Transverse colon (tissue), 4 donors: ENCODE results near the gene ALDH4A1. TPM values are rescaled to one million over a fixed set of nuclear protein-coding genes. Genes with fewer than 3 reads are reported as not detected.
"Not testable (repeated sequence)": the region's sequence is repeated elsewhere in the genome, so short reads cannot be mapped to it uniquely, and the experiment has no call there.

Source experiments
- DNase-seq: peaks from one replicate; pipeline ENCODE4 v3.0.0-alpha.2; 2019
- H3K27ac ChIP-seq, 4 donors: fragments of 200-600 bp; sonication (generic); 2 replicates each; pipeline ENCODE4 v1.5.1; 2016 to 2018; ENCODE audit warnings: inconsistent platforms in 4 of 4
- H3K27me3 ChIP-seq: fragments of 200-600 bp; sonication (generic); 2 replicates; pipeline ENCODE4 v1.5.1; 2017; ENCODE audit warnings: inconsistent platforms
- H3K36me3 ChIP-seq, 4 donors: fragments of 200-600 bp; sonication (generic); 2 replicates each; pipeline ENCODE4 v1.5.1; 2017 to 2019; ENCODE audit warnings: inconsistent platforms in 4 of 4
- H3K4me1 ChIP-seq, 4 donors: fragments of 200-600 bp; sonication (generic); 2 replicates each; pipeline ENCODE4 v1.5.1; 2017 to 2020; ENCODE audit warnings: inconsistent platforms in 4 of 4
- H3K4me3 ChIP-seq, 4 donors: fragments of 200-600 bp; sonication (generic); 1 replicate in 1 of 4; 2 replicates in 3 of 4; pipeline versions ENCODE4 v1.5.1 to v1.6.1; 2017 to 2019; ENCODE audit warnings: inconsistent platforms in 4 of 4
- H3K9me3 ChIP-seq, 2 donors: fragments of 200-600 bp; sonication (generic); 2 replicates each; pipeline ENCODE4 v1.5.1; 2017 to 2019; ENCODE audit warnings: inconsistent platforms in 2 of 2
- EP300 ChIP-seq: sonication (generic); formaldehyde crosslinking; IDR thresholded peaks from one replicate; pipeline ENCODE4 v1.6.1; 2017; ENCODE audit warnings: antibody characterized with exemption, low read depth
- POLR2A ChIP-seq: fragments of 450-650 bp; IDR thresholded peaks from one replicate; pipeline ENCODE4 v1.6.1; 2016; ENCODE audit warnings: antibody characterized with exemption, mild to moderate bottlenecking, moderate library complexity
- POLR2AphosphoS5 ChIP-seq, 3 donors: sonication (generic); formaldehyde crosslinking; IDR thresholded peaks; one replicate each; pipeline ENCODE4 v1.6.1; 2016; ENCODE audit warnings: antibody characterized with exemption in 3 of 3
- WGBS, 2 donors: methylation state at CpG; one replicate each; pipeline ENCODE4 v1.1.5; 2018; ENCODE audit warnings: low coverage in 1 of 2; 5-methylcytosine and 5-hydroxymethylcytosine counted together
- in situ Hi-C, 4 donors: fragments of 200-750 bp; cut with MboI; loops; one replicate each; pipeline versions ENCODE4 v1.15.0 to v1.15.1; 2017; ENCODE audit warnings: low sequenced_read_pairs in 3 of 4, low pct_ligation_motif_present in 1 of 4, low pct_unique_long_range_greater_than_20kb in 1 of 4
- intact Hi-C: fragments of 100-400 bp; cut with DNase I; formaldehyde crosslinking; loops from one replicate; pipeline ENCODE4 v1.15.1; 2023; ENCODE audit warnings: low total_unique reads
- total RNA-seq, 4 donors: library from RNA; depleted of rRNA; stranded (reverse); fragments of >200 nt; gene quantifications; one replicate each; pipeline ENCODE4 v1.1.0, GENCODE V29; 2016
- TF ChIP-seq, protein P1 (sequence below), 5 experiments: fragments of 200-600 bp in 3 of 5; fragments of 450-650 bp in 2 of 5; sonication (generic) in 3 of 5; IDR thresholded peaks; 1 replicate in 2 of 5; 2 replicates in 3 of 5; pipeline ENCODE4 v1.5.1; 2016 to 2017; ENCODE audit warnings: antibody characterized with exemption in 5 of 5, inconsistent platforms in 3 of 5, mild to moderate bottlenecking in 2 of 5, moderate library complexity in 1 of 5

ALDH4A1 gene
- total RNA-seq, 4 donors from 2014 or later: 3.8 to 6.0 (median 4.8) TPM

DNA sequence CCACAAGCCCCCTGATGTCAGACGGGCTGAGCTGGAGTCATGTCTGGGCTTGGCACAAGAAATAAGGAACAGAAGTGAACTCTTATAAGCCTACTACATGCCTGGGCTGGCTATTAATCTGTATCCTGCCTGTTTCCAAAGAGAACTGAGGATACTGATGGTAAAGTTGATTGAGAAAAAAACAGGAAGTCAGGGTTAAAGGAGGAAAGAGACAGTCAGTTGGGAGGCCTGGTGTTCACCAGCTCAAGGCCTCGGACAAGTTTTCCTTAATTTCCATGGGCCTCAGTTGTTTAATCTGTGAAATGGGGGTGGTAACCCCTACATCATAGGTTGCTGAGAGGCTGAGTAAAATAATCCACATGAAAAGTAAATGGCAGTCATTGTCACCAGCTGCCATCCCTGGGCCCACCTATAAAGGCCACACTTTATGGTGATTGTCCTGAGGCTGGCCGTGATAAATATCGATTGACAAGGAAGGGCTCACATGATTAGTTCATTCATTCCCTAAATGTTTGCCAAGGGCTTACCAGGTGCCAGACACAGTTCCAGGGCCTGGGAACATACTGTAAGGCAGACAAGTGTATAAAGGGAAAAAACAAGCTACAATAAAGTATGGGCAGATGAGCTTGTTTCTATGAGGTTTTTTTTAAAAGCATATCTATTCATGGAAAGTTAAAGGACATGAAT lies 2.8 kb downstream of the ALDH4A1 start:
- 78 to 81% methylated on average over 3 to 4 of the region's 4 CpGs for WGBS, 2 donors
- Histone ChIP-seq H3K36me3 (no peaks in the 10 kb centered on the region), H3K9me3 (no peaks in the 10 kb centered on the region), H3K27ac (no peak overlapping the region), H3K4me3 (no peak overlapping the region), H3K4me1 (peaks cover 6 to 19% (median 14%) of the 10 kb centered on the region in 4 donors), H3K27me3 (no peaks in the 10 kb centered on the region)
- TF ChIP-seq EP300 (no peak), POLR2A (no peak), POLR2AphosphoS5 (IDR thresholded peaks at IDR 0.05) (no peak)
- TF ChIP-seq, protein P1, sequence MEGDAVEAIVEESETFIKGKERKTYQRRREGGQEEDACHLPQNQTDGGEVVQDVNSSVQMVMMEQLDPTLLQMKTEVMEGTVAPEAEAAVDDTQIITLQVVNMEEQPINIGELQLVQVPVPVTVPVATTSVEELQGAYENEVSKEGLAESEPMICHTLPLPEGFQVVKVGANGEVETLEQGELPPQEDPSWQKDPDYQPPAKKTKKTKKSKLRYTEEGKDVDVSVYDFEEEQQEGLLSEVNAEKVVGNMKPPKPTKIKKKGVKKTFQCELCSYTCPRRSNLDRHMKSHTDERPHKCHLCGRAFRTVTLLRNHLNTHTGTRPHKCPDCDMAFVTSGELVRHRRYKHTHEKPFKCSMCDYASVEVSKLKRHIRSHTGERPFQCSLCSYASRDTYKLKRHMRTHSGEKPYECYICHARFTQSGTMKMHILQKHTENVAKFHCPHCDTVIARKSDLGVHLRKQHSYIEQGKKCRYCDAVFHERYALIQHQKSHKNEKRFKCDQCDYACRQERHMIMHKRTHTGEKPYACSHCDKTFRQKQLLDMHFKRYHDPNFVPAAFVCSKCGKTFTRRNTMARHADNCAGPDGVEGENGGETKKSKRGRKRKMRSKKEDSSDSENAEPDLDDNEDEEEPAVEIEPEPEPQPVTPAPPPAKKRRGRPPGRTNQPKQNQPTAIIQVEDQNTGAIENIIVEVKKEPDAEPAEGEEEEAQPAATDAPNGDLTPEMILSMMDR (IDR thresholded peaks at IDR 0.05): no peak
- no peak for DNase-seq
- intact Hi-C loops: no loop called here
- in situ Hi-C loops: loop anchor here (10.0 to 25.0 kb wide), 2 partner anchors 195 to 338 kb away; no protein-coding TSS in a partner anchor

DNA sequence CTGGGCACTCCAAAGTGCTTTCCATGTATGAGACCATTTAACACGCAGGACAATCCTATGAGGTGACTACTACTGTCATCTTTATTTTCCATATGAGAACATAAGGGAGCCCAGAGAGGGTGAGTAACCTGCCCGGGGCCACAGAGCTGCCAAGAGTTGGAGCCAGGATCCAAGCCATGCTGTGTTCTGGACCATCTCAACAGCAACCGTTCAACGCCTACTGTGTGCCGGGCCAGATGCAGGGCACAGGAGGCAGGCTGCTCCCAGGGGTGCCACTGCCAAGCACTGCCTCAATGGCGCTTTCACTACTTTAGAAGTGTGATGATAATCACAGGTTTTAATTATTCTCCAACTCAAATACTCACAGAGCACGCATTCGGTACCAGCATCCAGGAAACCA lies 3.8 kb downstream of the ALDH4A1 start:
- TF ChIP-seq POLR2A (no peak), EP300 (no peak)
- TF ChIP-seq, protein P1 (IDR thresholded peaks at IDR 0.05): no peak
- intact Hi-C loops (no loop called here), in situ Hi-C loops (no loop called here)
- H3K4me3 ChIP-seq: no peak overlapping the region
- H3K27me3 ChIP-seq: no peaks in the 10 kb centered on the region
- H3K36me3 ChIP-seq: no peaks in the 10 kb centered on the region
- whole genome bisulfite sequencing, 2 donors: 94% methylated on average over 8 of the region's 8 CpGs; no CpG with 5 or more reads in 1 of the 2 donors
- H3K9me3 ChIP-seq: no peaks in the 10 kb centered on the region
- H3K4me1 ChIP-seq: peaks cover 5 to 17% (median 13%) of the 10 kb centered on the region in 4 donors
- DNase-seq: no peak
- no peak overlapping the region for H3K27ac ChIP-seq

- intact Hi-C loops (no loop called here), in situ Hi-C loops (no loop called here)
- no peak for DNase-seq
- TF ChIP-seq, protein P1 (IDR thresholded peaks at IDR 0.05): no peak
- TF ChIP-seq EP300: no peak
- no peak for TF ChIP-seq POLR2A
- no peak for TF ChIP-seq POLR2AphosphoS5 (IDR thresholded peaks at IDR 0.05)
- Histone ChIP-seq H3K36me3 (no peaks in the 10 kb centered on the region), H3K4me3 (no peak overlapping the region), H3K27me3 (no peaks in the 10 kb centered on the region), H3K4me1 (no peaks in the 10 kb centered on the region), H3K27ac (no peak overlapping the region), H3K9me3 (no peaks in the 10 kb centered on the region)
- 92% methylated on average over 6 of the region's 6 CpGs; no CpG with 5 or more reads in 1 of the 2 donors for WGBS, 2 donors
Measured at GRCh38 chr1:18895317-18895716, 7.0 kb downstream of the ALDH4A1 start.

DNA sequence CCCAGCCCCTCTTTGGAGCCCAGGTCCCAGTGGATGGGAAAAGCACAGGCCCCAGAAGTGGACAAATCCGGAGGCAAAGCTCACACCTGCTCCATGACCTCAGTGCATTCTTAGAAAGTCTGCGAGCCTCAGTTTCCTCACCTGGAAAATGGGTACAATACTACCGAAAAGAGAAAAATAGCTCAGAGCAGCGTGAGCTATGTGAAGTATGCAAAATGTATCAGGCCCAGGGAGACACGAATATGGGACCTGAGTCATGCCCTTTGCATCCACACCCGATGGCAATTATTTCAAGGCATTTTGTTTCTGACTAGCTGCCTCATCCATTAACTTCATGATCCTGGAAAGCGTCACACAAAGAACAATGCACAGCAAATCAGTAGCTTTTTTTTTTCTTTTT lies 9.2 kb downstream of the ALDH4A1 start:
- WGBS, 2 donors: 85 to 92% methylated on average over 4 to 7 of the region's 7 CpGs
- TF ChIP-seq POLR2AphosphoS5 (IDR thresholded peaks at IDR 0.05) (no peak), POLR2A (no peak), EP300 (no peak)
- TF ChIP-seq, protein P1 (IDR thresholded peaks at IDR 0.05): no peak

GRCh38 chr1:18891858-18892257 lies 10.5 kb downstream of the ALDH4A1 start:
- in situ Hi-C loops, H3K27me3 ChIP-seq, H3K4me3 ChIP-seq, H3K9me3 ChIP-seq, H3K36me3 ChIP-seq, H3K4me1 ChIP-seq, DNase-seq, H3K27ac ChIP-seq, intact Hi-C loops: not testable (repeated sequence)
- WGBS, 2 donors: 94% methylated on average over 7 of the region's 7 CpGs; no CpG with 5 or more reads in 1 of the 2 donors

More for the DNA sequence above, 9.2 kb downstream of the ALDH4A1 start:
- Histone ChIP-seq H3K27me3 (no peaks in the 10 kb centered on the region), H3K36me3 (no peaks in the 10 kb centered on the region), H3K9me3 (no peaks in the 10 kb centered on the region), H3K27ac (no peak overlapping the region), H3K4me1 (no peaks in the 10 kb centered on the region), H3K4me3 (no peak overlapping the region)
- intact Hi-C loops (no loop called here), in situ Hi-C loops (no loop called here)
- DNase-seq: no peak
